SK-N-SH treated with all-trans-retinoic acid at 6 μM for 48 hours (cell line): ENCODE measurements around the gene POMP.

Experiments
- ATAC-seq: fragments of 200-7000 bp; cut with Tn5 transposase; 3 replicates; pipeline ENCODE4 v1.9.1; 2020; ENCODE audit warnings: mild to moderate bottlenecking, moderate library complexity
- ARNTL ChIP-seq: fragments of 450-650 bp; formaldehyde crosslinking; IDR thresholded peaks from 2 replicates; pipeline ENCODE4 v1.5.0; 2020; ENCODE audit warnings: low read depth, mild to moderate bottlenecking, moderate library complexity, borderline replicate concordance
- CSDC2 ChIP-seq: fragments of 250-450 bp; sonication (Bioruptor Pico); IDR thresholded peaks from 2 replicates; pipeline ENCODE4 v1.5.0; 2020; ENCODE audit warnings: mild to moderate bottlenecking, moderate library complexity
- GLIS3 ChIP-seq: fragments of 250-450 bp; sonication (Bioruptor Pico); IDR thresholded peaks from 2 replicates; pipeline ENCODE4 v1.5.0; 2020; ENCODE audit warnings: mild to moderate bottlenecking, moderate library complexity
- ISL1 ChIP-seq: fragments of 250-450 bp; sonication (Bioruptor Pico); IDR thresholded peaks from 2 replicates; pipeline ENCODE4 v2.1.2; 2022; ENCODE audit warnings: mild to moderate bottlenecking, moderate library complexity
- OSR1 ChIP-seq: fragments of 250-450 bp; sonication (Bioruptor Pico); IDR thresholded peaks from 2 replicates; pipeline ENCODE4 v1.8.0; 2022; ENCODE audit warnings: moderate library complexity, mild to moderate bottlenecking, inconsistent platforms
- RARB ChIP-seq: fragments of 250-450 bp; sonication (Bioruptor Pico); IDR thresholded peaks from 2 replicates; pipeline ENCODE4 v1.8.0; 2021; ENCODE audit warnings: mild to moderate bottlenecking, moderate library complexity
- SNAI2 ChIP-seq: fragments of 250-450 bp; sonication (Bioruptor Pico); IDR thresholded peaks from 2 replicates; pipeline ENCODE4 v1.5.0; 2020; ENCODE audit warnings: mild to moderate bottlenecking, moderate library complexity
- TCF4 ChIP-seq: fragments of 250-450 bp; sonication (Bioruptor Pico); IDR thresholded peaks from 2 replicates; pipeline ENCODE4 v1.8.0; 2021; ENCODE audit warnings: mild to moderate bottlenecking, moderate library complexity, borderline replicate concordance
- TOX ChIP-seq: fragments of 250-450 bp; sonication (Bioruptor Pico); IDR thresholded peaks from 2 replicates; pipeline ENCODE4 v1.8.0; 2021; ENCODE audit warnings: mild to moderate bottlenecking, moderate library complexity, borderline replicate concordance
- ZFP3 ChIP-seq: fragments of 250-450 bp; sonication (Bioruptor Pico); IDR thresholded peaks from 2 replicates; pipeline ENCODE4 v1.5.0; 2020; ENCODE audit warnings: mild to moderate bottlenecking, moderate library complexity
- ZNF565 ChIP-seq: fragments of 450-650 bp; formaldehyde crosslinking; conservative IDR thresholded peaks from 2 replicates; pipeline ENCODE4 v1.5.0; 2020; ENCODE audit warnings: low read depth, mild to moderate bottlenecking, moderate library complexity
- ZNF70 ChIP-seq: fragments of 450-650 bp; formaldehyde crosslinking; IDR thresholded peaks from 2 replicates; pipeline ENCODE4 v1.5.0; 2020; ENCODE audit warnings: mild to moderate bottlenecking, moderate library complexity
- ZNF8 ChIP-seq: fragments of 450-650 bp; formaldehyde crosslinking; IDR thresholded peaks from 2 replicates; pipeline ENCODE4 v1.5.0; 2020; ENCODE audit warnings: mild to moderate bottlenecking, moderate library complexity
- TF ChIP-seq, protein P1 (sequence below): fragments of 250-450 bp; sonication (Bioruptor Pico); IDR thresholded peaks from 2 replicates; pipeline ENCODE4 v1.5.1; 2020; ENCODE audit warnings: low read depth, mild to moderate bottlenecking, moderate library complexity
- TF ChIP-seq, protein P2 (sequence below): fragments of 250-450 bp; sonication (Bioruptor Pico); IDR thresholded peaks from 2 replicates; pipeline ENCODE4 v1.5.1; 2021; ENCODE audit warnings: mild to moderate bottlenecking, moderate library complexity
- TF ChIP-seq, protein P3 (sequence below): fragments of 250-450 bp; sonication (Bioruptor Pico); IDR thresholded peaks from 2 replicates; pipeline ENCODE4 v1.8.0; 2021; ENCODE audit warnings: low read depth, mild to moderate bottlenecking, moderate library complexity, borderline replicate concordance
- TF ChIP-seq, protein P4 (sequence below): fragments of 250-450 bp; sonication (Bioruptor Pico); IDR thresholded peaks from 2 replicates; pipeline ENCODE4 v1.5.0; 2020; ENCODE audit warnings: mild to moderate bottlenecking, moderate library complexity
- TF ChIP-seq, protein P5 (sequence below): fragments of 250-450 bp; sonication (Bioruptor Pico); IDR thresholded peaks from 2 replicates; pipeline ENCODE4 v1.8.0; 2020; ENCODE audit warnings: mild to moderate bottlenecking, moderate library complexity, borderline replicate concordance

Gene POMP

DNA sequence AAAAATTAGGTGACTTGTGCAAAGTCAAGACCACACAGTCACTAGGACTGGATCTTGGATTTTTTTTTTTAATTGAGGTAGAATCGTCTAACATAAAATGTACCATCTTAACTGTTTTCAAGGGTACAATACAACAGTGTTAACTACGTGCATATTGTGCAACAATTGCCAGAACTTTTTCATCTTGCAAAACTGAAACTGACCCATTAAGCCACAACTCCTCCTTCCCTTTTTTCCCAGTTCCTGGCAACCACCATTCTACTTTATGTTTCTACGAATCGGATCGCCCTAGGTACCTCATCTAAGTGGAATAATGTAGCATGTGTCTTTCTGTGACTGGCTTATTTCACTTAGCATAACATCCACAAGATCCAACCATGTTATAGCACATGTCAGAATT is 37.5 kb upstream of the POMP start:
- TF ChIP-seq TCF4 (CRISPR knock-in tag): no peak
- TF ChIP-seq, protein P1, sequence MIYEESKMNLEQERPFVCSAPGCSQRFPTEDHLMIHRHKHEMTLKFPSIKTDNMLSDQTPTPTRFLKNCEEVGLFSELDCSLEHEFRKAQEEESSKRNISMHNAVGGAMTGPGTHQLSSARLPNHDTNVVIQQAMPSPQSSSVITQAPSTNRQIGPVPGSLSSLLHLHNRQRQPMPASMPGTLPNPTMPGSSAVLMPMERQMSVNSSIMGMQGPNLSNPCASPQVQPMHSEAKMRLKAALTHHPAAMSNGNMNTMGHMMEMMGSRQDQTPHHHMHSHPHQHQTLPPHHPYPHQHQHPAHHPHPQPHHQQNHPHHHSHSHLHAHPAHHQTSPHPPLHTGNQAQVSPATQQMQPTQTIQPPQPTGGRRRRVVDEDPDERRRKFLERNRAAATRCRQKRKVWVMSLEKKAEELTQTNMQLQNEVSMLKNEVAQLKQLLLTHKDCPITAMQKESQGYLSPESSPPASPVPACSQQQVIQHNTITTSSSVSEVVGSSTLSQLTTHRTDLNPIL: no peak
- no peak for TF ChIP-seq OSR1 (CRISPR knock-in tag)
- TF ChIP-seq RARB (CRISPR knock-in tag): no peak
- TF ChIP-seq, protein P2, sequence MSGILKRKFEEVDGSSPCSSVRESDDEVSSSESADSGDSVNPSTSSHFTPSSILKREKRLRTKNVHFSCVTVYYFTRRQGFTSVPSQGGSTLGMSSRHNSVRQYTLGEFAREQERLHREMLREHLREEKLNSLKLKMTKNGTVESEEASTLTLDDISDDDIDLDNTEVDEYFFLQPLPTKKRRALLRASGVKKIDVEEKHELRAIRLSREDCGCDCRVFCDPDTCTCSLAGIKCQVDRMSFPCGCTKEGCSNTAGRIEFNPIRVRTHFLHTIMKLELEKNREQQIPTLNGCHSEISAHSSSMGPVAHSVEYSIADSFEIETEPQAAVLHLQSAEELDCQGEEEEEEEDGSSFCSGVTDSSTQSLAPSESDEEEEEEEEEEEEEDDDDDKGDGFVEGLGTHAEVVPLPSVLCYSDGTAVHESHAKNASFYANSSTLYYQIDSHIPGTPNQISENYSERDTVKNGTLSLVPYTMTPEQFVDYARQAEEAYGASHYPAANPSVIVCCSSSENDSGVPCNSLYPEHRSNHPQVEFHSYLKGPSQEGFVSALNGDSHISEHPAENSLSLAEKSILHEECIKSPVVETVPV (CRISPR knock-in tag): no peak
- TF ChIP-seq ISL1 (CRISPR knock-in tag): no peak
- no peak for TF ChIP-seq ZFP3 (CRISPR knock-in tag)
- TF ChIP-seq ZNF565 (CRISPR knock-in tag): no peak
- no peak for ATAC-seq

DNA sequence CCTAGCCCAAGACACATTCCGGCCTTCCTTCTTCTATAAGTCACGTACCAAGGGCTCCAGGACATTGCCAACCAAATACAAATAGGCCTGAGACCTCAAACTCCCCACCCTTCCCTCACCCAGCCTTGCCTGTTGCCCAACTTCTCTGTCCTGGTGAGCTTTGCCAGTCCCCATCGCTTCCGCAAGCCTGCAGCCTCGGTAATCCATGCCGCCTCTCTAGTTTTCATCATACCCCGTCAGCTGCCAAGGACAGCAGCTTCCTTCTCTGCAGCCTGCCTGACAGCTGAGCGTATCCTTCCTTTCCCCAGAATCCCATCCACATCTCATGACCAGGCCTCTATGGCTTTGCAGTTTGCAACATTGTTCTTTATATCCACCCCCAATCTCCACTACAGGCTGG is 36.6 kb upstream of the POMP start:
- no peak for ATAC-seq
- TF ChIP-seq ARNTL (CRISPR knock-in tag) (no peak), CSDC2 (CRISPR knock-in tag) (no peak), ZNF70 (CRISPR knock-in tag) (no peak), OSR1 (CRISPR knock-in tag) (no peak), ZNF8 (CRISPR knock-in tag) (no peak), TOX (no peak), TCF4 (CRISPR knock-in tag) (no peak), ISL1 (CRISPR knock-in tag) (no peak)
- TF ChIP-seq, protein P3, sequence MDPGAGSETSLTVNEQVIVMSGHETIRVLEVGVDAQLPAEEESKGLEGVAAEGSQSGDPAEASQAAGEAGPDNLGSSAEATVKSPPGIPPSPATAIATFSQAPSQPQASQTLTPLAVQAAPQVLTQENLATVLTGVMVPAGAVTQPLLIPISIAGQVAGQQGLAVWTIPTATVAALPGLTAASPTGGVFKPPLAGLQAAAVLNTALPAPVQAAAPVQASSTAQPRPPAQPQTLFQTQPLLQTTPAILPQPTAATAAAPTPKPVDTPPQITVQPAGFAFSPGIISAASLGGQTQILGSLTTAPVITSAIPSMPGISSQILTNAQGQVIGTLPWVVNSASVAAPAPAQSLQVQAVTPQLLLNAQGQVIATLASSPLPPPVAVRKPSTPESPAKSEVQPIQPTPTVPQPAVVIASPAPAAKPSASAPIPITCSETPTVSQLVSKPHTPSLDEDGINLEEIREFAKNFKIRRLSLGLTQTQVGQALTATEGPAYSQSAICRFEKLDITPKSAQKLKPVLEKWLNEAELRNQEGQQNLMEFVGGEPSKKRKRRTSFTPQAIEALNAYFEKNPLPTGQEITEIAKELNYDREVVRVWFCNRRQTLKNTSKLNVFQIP (CRISPR knock-in tag): no peak
- TF ChIP-seq, protein P4, sequence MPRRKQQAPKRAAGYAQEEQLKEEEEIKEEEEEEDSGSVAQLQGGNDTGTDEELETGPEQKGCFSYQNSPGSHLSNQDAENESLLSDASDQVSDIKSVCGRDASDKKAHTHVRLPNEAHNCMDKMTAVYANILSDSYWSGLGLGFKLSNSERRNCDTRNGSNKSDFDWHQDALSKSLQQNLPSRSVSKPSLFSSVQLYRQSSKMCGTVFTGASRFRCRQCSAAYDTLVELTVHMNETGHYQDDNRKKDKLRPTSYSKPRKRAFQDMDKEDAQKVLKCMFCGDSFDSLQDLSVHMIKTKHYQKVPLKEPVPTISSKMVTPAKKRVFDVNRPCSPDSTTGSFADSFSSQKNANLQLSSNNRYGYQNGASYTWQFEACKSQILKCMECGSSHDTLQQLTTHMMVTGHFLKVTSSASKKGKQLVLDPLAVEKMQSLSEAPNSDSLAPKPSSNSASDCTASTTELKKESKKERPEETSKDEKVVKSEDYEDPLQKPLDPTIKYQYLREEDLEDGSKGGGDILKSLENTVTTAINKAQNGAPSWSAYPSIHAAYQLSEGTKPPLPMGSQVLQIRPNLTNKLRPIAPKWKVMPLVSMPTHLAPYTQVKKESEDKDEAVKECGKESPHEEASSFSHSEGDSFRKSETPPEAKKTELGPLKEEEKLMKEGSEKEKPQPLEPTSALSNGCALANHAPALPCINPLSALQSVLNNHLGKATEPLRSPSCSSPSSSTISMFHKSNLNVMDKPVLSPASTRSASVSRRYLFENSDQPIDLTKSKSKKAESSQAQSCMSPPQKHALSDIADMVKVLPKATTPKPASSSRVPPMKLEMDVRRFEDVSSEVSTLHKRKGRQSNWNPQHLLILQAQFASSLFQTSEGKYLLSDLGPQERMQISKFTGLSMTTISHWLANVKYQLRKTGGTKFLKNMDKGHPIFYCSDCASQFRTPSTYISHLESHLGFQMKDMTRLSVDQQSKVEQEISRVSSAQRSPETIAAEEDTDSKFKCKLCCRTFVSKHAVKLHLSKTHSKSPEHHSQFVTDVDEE (CRISPR knock-in tag): no peak

DNA sequence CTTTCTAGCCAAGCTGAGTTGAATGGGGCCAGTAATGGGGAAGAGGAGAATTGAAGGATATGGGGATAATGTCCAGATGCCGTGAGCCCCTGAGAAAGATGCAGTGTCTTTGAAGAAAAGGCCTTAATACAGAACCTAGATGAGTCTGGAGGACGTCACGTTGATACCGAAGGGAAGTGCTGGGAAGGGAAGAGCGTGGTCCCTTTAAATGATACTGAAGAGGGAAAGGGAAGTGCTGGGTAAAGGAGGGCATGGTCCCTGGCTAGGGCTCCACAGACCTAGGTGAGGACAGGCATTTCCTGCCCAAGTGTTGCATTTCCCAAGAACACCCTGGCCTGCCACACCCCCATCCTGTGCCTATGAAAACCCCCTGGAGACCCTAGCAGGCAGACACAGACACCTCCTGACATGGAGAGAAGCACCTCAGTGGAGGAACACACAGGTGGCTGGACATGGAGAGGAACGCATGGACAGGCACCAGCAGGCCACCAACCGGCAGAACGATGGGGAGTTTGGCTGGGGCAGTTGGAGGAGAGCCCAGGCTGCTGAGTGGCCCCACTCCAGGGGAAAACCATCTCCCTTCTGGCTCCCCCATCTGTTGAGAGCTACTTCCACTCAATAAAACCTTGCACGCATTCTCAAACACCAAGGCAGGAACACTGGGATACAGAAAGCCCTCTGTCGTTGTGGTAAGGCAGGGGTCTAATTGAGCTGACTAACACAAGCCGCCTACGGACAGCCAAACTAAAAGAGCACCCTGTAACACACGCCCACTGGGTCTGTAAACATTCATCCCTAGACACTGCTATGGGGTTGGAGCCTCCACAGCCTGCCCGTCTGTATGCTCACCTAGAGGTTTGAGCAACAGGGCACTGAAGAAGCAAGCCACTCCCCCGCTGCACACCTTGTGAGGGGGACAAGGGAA is 34.9 kb upstream of the POMP start:
- no peak for TF ChIP-seq RARB (CRISPR knock-in tag)
- TF ChIP-seq, protein P5, sequence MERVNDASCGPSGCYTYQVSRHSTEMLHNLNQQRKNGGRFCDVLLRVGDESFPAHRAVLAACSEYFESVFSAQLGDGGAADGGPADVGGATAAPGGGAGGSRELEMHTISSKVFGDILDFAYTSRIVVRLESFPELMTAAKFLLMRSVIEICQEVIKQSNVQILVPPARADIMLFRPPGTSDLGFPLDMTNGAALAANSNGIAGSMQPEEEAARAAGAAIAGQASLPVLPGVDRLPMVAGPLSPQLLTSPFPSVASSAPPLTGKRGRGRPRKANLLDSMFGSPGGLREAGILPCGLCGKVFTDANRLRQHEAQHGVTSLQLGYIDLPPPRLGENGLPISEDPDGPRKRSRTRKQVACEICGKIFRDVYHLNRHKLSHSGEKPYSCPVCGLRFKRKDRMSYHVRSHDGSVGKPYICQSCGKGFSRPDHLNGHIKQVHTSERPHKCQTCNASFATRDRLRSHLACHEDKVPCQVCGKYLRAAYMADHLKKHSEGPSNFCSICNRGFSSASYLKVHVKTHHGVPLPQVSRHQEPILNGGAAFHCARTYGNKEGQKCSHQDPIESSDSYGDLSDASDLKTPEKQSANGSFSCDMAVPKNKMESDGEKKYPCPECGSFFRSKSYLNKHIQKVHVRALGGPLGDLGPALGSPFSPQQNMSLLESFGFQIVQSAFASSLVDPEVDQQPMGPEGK: no peak
- no peak for TF ChIP-seq SNAI2 (CRISPR knock-in tag)
- no peak for TF ChIP-seq GLIS3
- no peak for ATAC-seq
